Measurements from ENCODE around the gene STIM2. TPM values are rescaled to one million over a fixed set of nuclear protein-coding genes. Genes with fewer than 3 reads are reported as not detected.

Gene STIM2
- total and polyA plus RNA-seq, 2 donors (not counting 1 experiment from before 2014, with no cell fraction given), result 48.6 to 96.0 TPM

DNA sequence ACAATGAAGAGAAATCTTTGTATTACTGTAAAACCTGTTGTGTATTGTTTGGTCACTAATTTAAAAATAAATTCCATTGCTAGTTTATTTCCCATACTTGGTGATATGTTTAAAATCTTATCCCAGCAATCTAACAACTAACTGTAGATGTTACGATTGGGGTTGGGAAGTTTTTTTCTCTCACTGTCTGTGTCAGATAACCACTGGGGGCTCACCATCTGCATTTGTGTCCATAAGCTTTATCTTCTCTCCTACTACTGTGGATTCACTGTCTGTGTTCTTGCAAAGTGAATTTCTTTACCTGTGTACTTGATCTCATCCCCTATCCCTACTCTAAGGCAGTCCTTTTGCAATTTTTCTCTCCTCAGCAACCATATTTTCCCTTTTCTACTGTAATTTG is 81.3 kb downstream of the STIM2 start:
- peaks cover 3% of the 10 kb centered on the region for H3K9me3 Mint-ChIP-seq (ENCODE audit: insufficient read depth)
- Histone ChIP-seq H3K27ac (ENCODE audit: low read length in 2 of 2) (no peak overlapping the region), H3K4me3 (ENCODE audit: control extremely low read depth in 1 of 5, extremely low read depth in 1 of 5, insufficient read depth in 1 of 5, low read depth in 2 of 5, low read length in 4 of 5) (no peak overlapping the region), H3K9me3 (ENCODE audit: control extremely low read depth in 1 of 3, control insufficient read depth in 2 of 3, insufficient read depth in 1 of 3, low read length in 2 of 3) (peaks cover 0 to 4% (median 0%) of the 10 kb centered on the region in 3 donors), H4K20me1 (ENCODE audit: control insufficient read depth, insufficient read depth, low read length, poor library complexity, severe bottlenecking) (peaks cover 6% of the 10 kb centered on the region), H3K4me1 (ENCODE audit: control insufficient read depth in 2 of 2, insufficient read depth in 2 of 2, low read length in 2 of 2) (peaks cover 25 to 35% of the 10 kb centered on the region in 2 donors), H3K36me3 (replicated peaks in 1 of 2; ENCODE audit: control extremely low read depth in 1 of 2, control insufficient read depth in 1 of 2, extremely low read depth in 1 of 2, insufficient read depth in 2 of 2, low read length in 1 of 2) (no peaks in the 10 kb centered on the region), H3K27me3 (replicated peaks in 1 of 4; ENCODE audit: control extremely low read depth in 1 of 4, control insufficient read depth in 3 of 4, insufficient read depth in 4 of 4, low read length in 3 of 4) (no peaks in the 10 kb centered on the region), H2AFZ (ENCODE audit: insufficient read depth, low read depth, low read length, poor library complexity, severe bottlenecking) (no peak overlapping the region), H3K9ac (ENCODE audit: low read length) (no peak overlapping the region), H3K79me2 (ENCODE audit: control insufficient read depth, insufficient read depth, low read length) (peaks cover 93% of the 10 kb centered on the region), H3K4me2 (replicated peaks; ENCODE audit: low read depth, low read length, poor library complexity, severe bottlenecking) (no peak overlapping the region)
- H3K27ac Mint-ChIP-seq, result no peak overlapping the region
- ChIA-PET POLR2A (no interaction called here), CTCF (no interaction called here)
- intact Hi-C loops (cut with micrococcal nuclease), result no loop called here
- no CpG with 5 or more reads among the region's 1 CpG for WGBS (ENCODE audit: insufficient coverage)
- H3K4me1 Mint-ChIP-seq, result peaks cover 67% of the 10 kb centered on the region
- TF ChIP-seq, protein P1, sequence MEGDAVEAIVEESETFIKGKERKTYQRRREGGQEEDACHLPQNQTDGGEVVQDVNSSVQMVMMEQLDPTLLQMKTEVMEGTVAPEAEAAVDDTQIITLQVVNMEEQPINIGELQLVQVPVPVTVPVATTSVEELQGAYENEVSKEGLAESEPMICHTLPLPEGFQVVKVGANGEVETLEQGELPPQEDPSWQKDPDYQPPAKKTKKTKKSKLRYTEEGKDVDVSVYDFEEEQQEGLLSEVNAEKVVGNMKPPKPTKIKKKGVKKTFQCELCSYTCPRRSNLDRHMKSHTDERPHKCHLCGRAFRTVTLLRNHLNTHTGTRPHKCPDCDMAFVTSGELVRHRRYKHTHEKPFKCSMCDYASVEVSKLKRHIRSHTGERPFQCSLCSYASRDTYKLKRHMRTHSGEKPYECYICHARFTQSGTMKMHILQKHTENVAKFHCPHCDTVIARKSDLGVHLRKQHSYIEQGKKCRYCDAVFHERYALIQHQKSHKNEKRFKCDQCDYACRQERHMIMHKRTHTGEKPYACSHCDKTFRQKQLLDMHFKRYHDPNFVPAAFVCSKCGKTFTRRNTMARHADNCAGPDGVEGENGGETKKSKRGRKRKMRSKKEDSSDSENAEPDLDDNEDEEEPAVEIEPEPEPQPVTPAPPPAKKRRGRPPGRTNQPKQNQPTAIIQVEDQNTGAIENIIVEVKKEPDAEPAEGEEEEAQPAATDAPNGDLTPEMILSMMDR (IDR thresholded peaks at IDR 0.05), result no peak
- TF ChIP-seq EZH2 (IDR thresholded peaks at IDR 0.05; ENCODE audit: borderline replicate concordance, insufficient read depth, low read depth, low read length, poor library complexity, severe bottlenecking), result no peak
- DNase-seq, result no peak
- peak overlapping the region; percentile 12 for H3K4me3 Mint-ChIP-seq
- H3K27me3 Mint-ChIP-seq, result no peaks in the 10 kb centered on the region
- ATAC-seq (ENCODE audit: low read depth), result no peak

DNA sequence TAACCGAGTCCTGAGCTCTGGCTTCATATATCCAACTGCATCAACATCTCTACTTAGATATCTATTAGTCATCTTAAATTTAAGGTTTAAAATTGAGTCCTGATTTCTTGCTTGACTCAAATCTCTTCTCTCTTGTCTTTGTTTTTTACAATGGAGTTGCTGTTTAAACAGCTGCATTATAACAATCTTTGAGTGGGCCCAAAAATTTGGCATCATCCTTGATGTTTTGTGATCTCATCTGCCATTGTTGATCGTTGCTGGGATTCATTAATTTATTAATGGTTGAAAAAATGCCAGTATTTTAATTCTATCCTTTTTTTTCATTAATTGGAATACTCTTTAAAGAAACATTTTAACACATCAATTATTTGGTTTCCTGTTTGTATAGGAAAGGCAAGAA is 82.2 kb downstream of the STIM2 start:
- ATAC-seq (ENCODE audit: low read depth), result no peak
- WGBS (ENCODE audit: insufficient coverage), result no CpG with 5 or more reads among the region's 2 CpGs

More for the DNA sequence above, 82.2 kb downstream of the STIM2 start:
- no peak overlapping the region for H3K9ac ChIP-seq (ENCODE audit: low read length)
- peaks cover 94% of the 10 kb centered on the region for H3K79me2 ChIP-seq (ENCODE audit: control insufficient read depth, insufficient read depth, low read length)
- H3K4me2 ChIP-seq (replicated peaks; ENCODE audit: low read depth, low read length, poor library complexity, severe bottlenecking), result no peak overlapping the region
- H3K36me3 ChIP-seq (replicated peaks in 1 of 2; ENCODE audit: control extremely low read depth in 1 of 2, control insufficient read depth in 1 of 2, extremely low read depth in 1 of 2, insufficient read depth in 2 of 2, low read length in 1 of 2), result no peaks in the 10 kb centered on the region
- TF ChIP-seq, protein P1 (IDR thresholded peaks at IDR 0.05), result no peak
- no peak for TF ChIP-seq EZH2 (IDR thresholded peaks at IDR 0.05; ENCODE audit: borderline replicate concordance, insufficient read depth, low read depth, low read length, poor library complexity, severe bottlenecking)
- peaks cover 0 to 5% (median 4%) of the 10 kb centered on the region in 3 donors for H3K9me3 ChIP-seq (ENCODE audit: control extremely low read depth in 1 of 3, control insufficient read depth in 2 of 3, insufficient read depth in 1 of 3, low read length in 2 of 3)
- DNase-seq, result no peak
- H3K9me3 Mint-ChIP-seq (ENCODE audit: insufficient read depth), result peaks cover 3% of the 10 kb centered on the region
- H3K27ac Mint-ChIP-seq, result no peak overlapping the region
- CTCF ChIA-PET, result no interaction called here
- no peak overlapping the region for H3K4me3 Mint-ChIP-seq
- intact Hi-C loops (cut with micrococcal nuclease), result no loop called here
- H3K4me3 ChIP-seq (ENCODE audit: control extremely low read depth in 1 of 5, extremely low read depth in 1 of 5, insufficient read depth in 1 of 5, low read depth in 2 of 5, low read length in 4 of 5), result no peak overlapping the region
- H3K4me1 ChIP-seq (ENCODE audit: control insufficient read depth in 2 of 2, insufficient read depth in 2 of 2, low read length in 2 of 2), result peaks cover 17 to 29% of the 10 kb centered on the region in 2 donors
- POLR2A ChIA-PET, result no interaction called here
- no peak overlapping the region for H2AFZ ChIP-seq (ENCODE audit: insufficient read depth, low read depth, low read length, poor library complexity, severe bottlenecking)
- no peaks in the 10 kb centered on the region for H3K27me3 Mint-ChIP-seq
- peaks cover 1% of the 10 kb centered on the region for H4K20me1 ChIP-seq (ENCODE audit: control insufficient read depth, insufficient read depth, low read length, poor library complexity, severe bottlenecking)
- H3K27ac ChIP-seq (ENCODE audit: low read length in 2 of 2), result no peak overlapping the region
- H3K4me1 Mint-ChIP-seq, result peaks cover 65% of the 10 kb centered on the region
- H3K27me3 ChIP-seq (replicated peaks in 1 of 4; ENCODE audit: control extremely low read depth in 1 of 4, control insufficient read depth in 3 of 4, insufficient read depth in 4 of 4, low read length in 3 of 4), result no peaks in the 10 kb centered on the region

All from B cell (primary cell).